Measurements from ENCODE around the gene SLC39A1. TPM values are rescaled to one million over a fixed set of nuclear protein-coding genes. Genes with fewer than 3 reads are reported as not detected.

The SLC39A1 gene
- total and polyA plus RNA-seq, 9 of the 15 experiments (the other 6 are each of a cell fraction or from before 2014, with no cell fraction given): 9.9 to 81.1 (median 62.7) TPM

- TF ChIP-seq CHD7 (IDR thresholded peaks at IDR 0.05; ENCODE audit: low read depth, low read length) (no peak), FOXO4 (CRISPR knock-in tag; IDR thresholded peaks at IDR 0.05) (no peak; the same call in 1 of the 2 replicates), GABPB2 (CRISPR knock-in tag; conservative IDR thresholded peaks at IDR 0.05) (no peak), OTX1 (CRISPR knock-in tag; IDR thresholded peaks at IDR 0.05) (0 out of 2 replicates have a peak, but pooled peaks have one; percentile 3), FOS (IDR thresholded peaks at IDR 0.05; ENCODE audit: extremely low read depth, insufficient read length) (no peak), GATA2 (CRISPR knock-in tag; IDR thresholded peaks at IDR 0.05) (no peak), DDX20 (tag; IDR thresholded peaks at IDR 0.05; ENCODE audit: low read depth) (peak; percentile 50; the same call in 1 of the 2 replicates), GABPA (tag; conservative IDR thresholded peaks at IDR 0.05; ENCODE audit: low read depth) (peak; percentile 96), TAF9B (IDR thresholded peaks at IDR 0.05; ENCODE audit: partially characterized antibody) (peak; percentile 99), ATF1 (CRISPR knock-in tag; IDR thresholded peaks at IDR 0.05) (no peak), ATF1 (tag; IDR thresholded peaks at IDR 0.05) (peak; percentile 98), NR2F6 (CRISPR knock-in tag; IDR thresholded peaks at IDR 0.05) (no peak), CHD1 (IDR thresholded peaks at IDR 0.05; ENCODE audit: low read length) (peak; percentile 96), PYGO2 (tag; IDR thresholded peaks at IDR 0.05) (0 out of 2 replicates have a peak, but pooled peaks have one; percentile 42), THAP7 (CRISPR knock-in tag; IDR thresholded peaks at IDR 0.05) (peak; percentile 99), COPS2 (conservative IDR thresholded peaks at IDR 0.05) (no peak)
These were observed 27.3 kb upstream of the SLC39A1 start, which contains the start of gene RPS27 (continued) for GRCh38 chr1:153990468-153991150.
